DND-41 (cell line): Measurements from ENCODE around the gene CCDC148.

Source experiments
- ATAC-seq: fragments of 200-7000 bp; cut with Tn5 transposase; 3 replicates; pipeline ENCODE4 v1.9.1; 2021; ENCODE audit warnings: low read depth; ENCODE audit not compliant: insufficient read depth
- DNase-seq: peaks from one replicate; pipeline ENCODE4 v3.0.0-alpha.2; 2020
- H2AFZ ChIP-seq: 2 replicates; pipeline ENCODE4 v1.6.0; 2012; ENCODE audit warnings: low read depth, low read length
- H3K27ac ChIP-seq: 2 replicates; pipeline ENCODE4 v1.5.1; 2012; ENCODE audit warnings: low read length, inconsistent platforms
- H3K27me3 ChIP-seq: fragments of 200-600 bp; sonication (generic); 2 replicates; pipeline ENCODE4 v1.6.0; 2012; ENCODE audit warnings: low read length, mild to moderate bottlenecking, inconsistent platforms; ENCODE audit not compliant: insufficient read depth, poor library complexity
- H3K36me3 ChIP-seq: 2 replicates; pipeline ENCODE4 v1.5.1; 2012; ENCODE audit warnings: low read length, inconsistent platforms; ENCODE audit not compliant: insufficient read depth
- H3K4me1 ChIP-seq: 2 replicates; pipeline ENCODE4 v1.5.1; 2012; ENCODE audit warnings: mild to moderate bottlenecking, low read length; ENCODE audit not compliant: insufficient read depth
- H3K4me2 ChIP-seq: 2 replicates; pipeline ENCODE4 v1.6.0; 2012; ENCODE audit warnings: mild to moderate bottlenecking, moderate library complexity, low read length, inconsistent platforms; ENCODE audit not compliant: insufficient read depth
- H3K4me3 ChIP-seq, 2 experiments: fragments of 200-600 bp in 1 of 2; shearing (Covaris generic) in 1 of 2; 2 replicates each; pipeline ENCODE4 v1.5.1; 2012 to 2016; ENCODE audit warnings: inconsistent platforms in 2 of 2, low read length in 2 of 2, mild to moderate bottlenecking in 2 of 2, low read depth in 1 of 2, moderate library complexity in 1 of 2
- H3K79me2 ChIP-seq: 2 replicates; pipeline ENCODE4 v1.6.0; 2012; ENCODE audit warnings: low read length, inconsistent platforms; ENCODE audit not compliant: insufficient read depth
- H3K9ac ChIP-seq: 2 replicates; pipeline ENCODE4 v1.6.0; 2012; ENCODE audit warnings: low read depth, mild to moderate bottlenecking, inconsistent platforms, low read length, moderate library complexity
- H3K9me3 ChIP-seq: 2 replicates; pipeline ENCODE4 v1.5.1; 2012; ENCODE audit warnings: low read length, moderate library complexity, mild to moderate bottlenecking, inconsistent platforms; ENCODE audit not compliant: insufficient read depth, severe bottlenecking
- H4K20me1 ChIP-seq: 2 replicates; pipeline ENCODE4 v1.6.0; 2012; ENCODE audit warnings: low read length; ENCODE audit not compliant: insufficient read depth
- CTCF ChIP-seq: IDR thresholded peaks from 2 replicates; pipeline ENCODE4 v1.5.1; 2012; ENCODE audit warnings: borderline replicate concordance, low read length, moderate library complexity, mild to moderate bottlenecking; ENCODE audit not compliant: poor library complexity, severe bottlenecking; ENCODE audit errors: extremely low read depth
- EZH2 ChIP-seq: IDR thresholded peaks from 3 replicates; pipeline ENCODE4 v1.6.1; 2012; ENCODE audit warnings: borderline replicate concordance, low read depth, mild to moderate bottlenecking, moderate library complexity, low read length, inconsistent platforms; ENCODE audit not compliant: severe bottlenecking

The CCDC148 gene

GRCh38 chr2:158482594-158482993 lies 26.0 kb upstream of the CCDC148 start:
- H4K20me1 ChIP-seq = peaks cover 10% of the 10 kb centered on the region; the same call in 1 of the 2 replicates

GRCh38 chr2:158481116-158481515 lies 24.6 kb upstream of the CCDC148 start:
- Histone ChIP-seq H3K36me3 (no peaks in the 10 kb centered on the region; the same call in 1 of the 2 replicates), H3K4me3 (no peak overlapping the region), H2AFZ (no peak overlapping the region), H3K27ac (no peak overlapping the region), H3K4me2 (no peak overlapping the region), H3K27me3 (no peaks in the 10 kb centered on the region), H3K9me3 (no peaks in the 10 kb centered on the region), H4K20me1 (peaks cover 7% of the 10 kb centered on the region; the same call in 1 of the 2 replicates), H3K9ac (no peak overlapping the region), H3K4me1 (no peaks in the 10 kb centered on the region), H3K79me2 (peaks cover 9% of the 10 kb centered on the region; the same call in 1 of the 2 replicates)
- TF ChIP-seq CTCF (no peak), EZH2 (no peak)
- ATAC-seq (no peak), DNase-seq (no peak)

More at GRCh38 chr2:158482594-158482993, 26.0 kb upstream of the CCDC148 start:
- TF ChIP-seq CTCF = no peak
- H3K27ac ChIP-seq = no peak overlapping the region
- DNase-seq = no peak
- no peak overlapping the region for H2AFZ ChIP-seq
- H3K9ac ChIP-seq = no peak overlapping the region
- H3K79me2 ChIP-seq = peaks cover 9% of the 10 kb centered on the region; the same call in 1 of the 2 replicates
- no peak overlapping the region for H3K4me2 ChIP-seq
- H3K4me3 ChIP-seq = no peak overlapping the region
- ATAC-seq = no peak
- H3K4me1 ChIP-seq = no peaks in the 10 kb centered on the region
- H3K9me3 ChIP-seq = no peaks in the 10 kb centered on the region
- H3K36me3 ChIP-seq = no peaks in the 10 kb centered on the region; the same call in 1 of the 2 replicates
- H3K27me3 ChIP-seq = no peaks in the 10 kb centered on the region

- H3K36me3 ChIP-seq = no peaks in the 10 kb centered on the region; the same call in 1 of the 2 replicates
- H3K4me2 ChIP-seq = no peak overlapping the region
- no peaks in the 10 kb centered on the region for H3K4me1 ChIP-seq
- no peaks in the 10 kb centered on the region for H3K9me3 ChIP-seq
- no peak overlapping the region for H3K9ac ChIP-seq
- no peaks in the 10 kb centered on the region; the same call in 1 of the 2 replicates for H4K20me1 ChIP-seq
- ATAC-seq (no peak), DNase-seq (no peak)
- H2AFZ ChIP-seq = no peak overlapping the region
- no peak overlapping the region for H3K27ac ChIP-seq
- H3K4me3 ChIP-seq = no peak overlapping the region
- TF ChIP-seq EZH2 (no peak), CTCF (no peak)
- H3K27me3 ChIP-seq = no peaks in the 10 kb centered on the region
- H3K79me2 ChIP-seq = 0 out of 2 replicates have a peak, but pooled peaks cover 3% of the 10 kb centered on the region
Observed at GRCh38 chr2:158478816-158479215, 22.3 kb upstream of the CCDC148 start.
